K562 (cell line): Measurements from ENCODE around the gene ENO2.

ENCODE experiments used
- CCAR2 ChIP-seq: fragments of 200-400 bp; formaldehyde crosslinking; IDR thresholded peaks from 2 replicates; pipeline ENCODE4 v1.6.1; 2017; ENCODE audit warnings: mild to moderate bottlenecking, low read depth, low read length
- ETV6 ChIP-seq, 3 experiments: fragments of 150-350 bp in 1 of 3; sonication (generic) in 1 of 3; formaldehyde crosslinking in 1 of 3; IDR thresholded peaks; 2 replicates each; pipeline versions ENCODE4 v1.6.1 to v1.8.0; 2014 to 2022; ENCODE audit warnings: borderline replicate concordance in 2 of 3, low read depth in 2 of 3, antibody characterized with exemption in 1 of 3, low read length in 1 of 3, mild to moderate bottlenecking in 1 of 3, missing genetic modification reagents in 1 of 3
- EZH2 ChIP-seq: IDR thresholded peaks from 2 replicates; pipeline ENCODE4 v1.6.1; 2012; ENCODE audit warnings: low read depth, mild to moderate bottlenecking, inconsistent platforms, low read length, borderline replicate concordance
- FOXK1 ChIP-seq: sonication (generic); formaldehyde crosslinking; IDR thresholded peaks from 2 replicates; pipeline ENCODE4 v1.8.0; 2022; ENCODE audit warnings: missing genetic modification reagents, mild to moderate bottlenecking, borderline replicate concordance
- JUN ChIP-seq, 2 experiments: sonication (generic) in 1 of 2; formaldehyde crosslinking in 1 of 2; IDR thresholded peaks; 2 replicates each; pipeline versions ENCODE4 v1.6.1 to v1.8.0; 2012 to 2022; ENCODE audit warnings: borderline replicate concordance in 2 of 2, mild to moderate bottlenecking in 2 of 2, improper control_type of control experiment in 1 of 2, low read depth in 1 of 2, low read length in 1 of 2, missing genetic modification reagents in 1 of 2
- KLF10 ChIP-seq: fragments of 250-450 bp; sonication (Bioruptor Pico); IDR thresholded peaks from 2 replicates; pipeline ENCODE4 v1.6.1; 2021; ENCODE audit warnings: matching md5 sums
- PREB ChIP-seq: sonication (generic); formaldehyde crosslinking; IDR thresholded peaks from 2 replicates; pipeline ENCODE4 v1.8.1; 2023; ENCODE audit warnings: mild to moderate bottlenecking, missing genetic modification reagents
- USF2 ChIP-seq: sonication (generic); formaldehyde crosslinking; IDR thresholded peaks from 2 replicates; pipeline ENCODE4 v1.5.0; 2020; ENCODE audit warnings: missing genetic modification reagents
- ZNF609 ChIP-seq: sonication (generic); formaldehyde crosslinking; IDR thresholded peaks from 2 replicates; pipeline ENCODE4 v1.8.1; 2023; ENCODE audit warnings: missing genetic modification reagents, mild to moderate bottlenecking, borderline replicate concordance
- TF ChIP-seq, protein P1 (sequence below), 3 experiments: IDR thresholded peaks in 2 of 3; conservative IDR thresholded peaks in 1 of 3; 2 replicates each; pipeline ENCODE4 v1.5.1; 2011 to 2012; ENCODE audit warnings: low read length in 3 of 3, mild to moderate bottlenecking in 3 of 3, control low read depth in 2 of 3, improper control_type of control experiment in 1 of 3, inconsistent platforms in 1 of 3, low read depth in 1 of 3, mixed read lengths in 1 of 3, moderate library complexity in 1 of 3; ENCODE audit not compliant: insufficient read depth in 2 of 3

- TF ChIP-seq KLF10 (CRISPR knock-in tag), result peak; percentile 96
- TF ChIP-seq FOXK1 (CRISPR knock-in tag), result peak; percentile 32; the same call in 1 of the 2 replicates
- peak; percentile 44 to 75; a peak in 2 of 4 replicates for TF ChIP-seq ETV6 (IDR thresholded peaks at IDR 0.05; ENCODE audit: borderline replicate concordance in 1 of 2, low read depth in 2 of 2, low read length in 1 of 2)
- TF ChIP-seq ETV6 (CRISPR knock-in tag; IDR thresholded peaks at IDR 0.05; ENCODE audit: borderline replicate concordance), result no peak
- TF ChIP-seq ZNF609, result no peak
- TF ChIP-seq JUN (IDR thresholded peaks at IDR 0.05; ENCODE audit: borderline replicate concordance, low read depth, low read length), result no peak
- no peak for TF ChIP-seq JUN (CRISPR knock-in tag; IDR thresholded peaks at IDR 0.05; ENCODE audit: borderline replicate concordance)
- TF ChIP-seq EZH2, result no peak
- TF ChIP-seq CCAR2, result no peak
- TF ChIP-seq USF2, result no peak
- TF ChIP-seq, protein P1, sequence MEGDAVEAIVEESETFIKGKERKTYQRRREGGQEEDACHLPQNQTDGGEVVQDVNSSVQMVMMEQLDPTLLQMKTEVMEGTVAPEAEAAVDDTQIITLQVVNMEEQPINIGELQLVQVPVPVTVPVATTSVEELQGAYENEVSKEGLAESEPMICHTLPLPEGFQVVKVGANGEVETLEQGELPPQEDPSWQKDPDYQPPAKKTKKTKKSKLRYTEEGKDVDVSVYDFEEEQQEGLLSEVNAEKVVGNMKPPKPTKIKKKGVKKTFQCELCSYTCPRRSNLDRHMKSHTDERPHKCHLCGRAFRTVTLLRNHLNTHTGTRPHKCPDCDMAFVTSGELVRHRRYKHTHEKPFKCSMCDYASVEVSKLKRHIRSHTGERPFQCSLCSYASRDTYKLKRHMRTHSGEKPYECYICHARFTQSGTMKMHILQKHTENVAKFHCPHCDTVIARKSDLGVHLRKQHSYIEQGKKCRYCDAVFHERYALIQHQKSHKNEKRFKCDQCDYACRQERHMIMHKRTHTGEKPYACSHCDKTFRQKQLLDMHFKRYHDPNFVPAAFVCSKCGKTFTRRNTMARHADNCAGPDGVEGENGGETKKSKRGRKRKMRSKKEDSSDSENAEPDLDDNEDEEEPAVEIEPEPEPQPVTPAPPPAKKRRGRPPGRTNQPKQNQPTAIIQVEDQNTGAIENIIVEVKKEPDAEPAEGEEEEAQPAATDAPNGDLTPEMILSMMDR (IDR thresholded peaks at IDR 0.05 in 2 of 3, conservative IDR thresholded peaks at IDR 0.05 in 1 of 3; ENCODE audit: insufficient read depth in 2 of 3, low read depth in 1 of 3, low read length in 3 of 3), result peak in 1 of 3 experiments; percentile 1; a peak in 1 of 6 replicates
- 0 out of 2 replicates have a peak, but pooled peaks have one; percentile 90 for TF ChIP-seq PREB (CRISPR knock-in tag)
Observed at GRCh38 chr12:6943722-6944380, 29.5 kb downstream of the ENO2 start, which contains the start of the genes C12orf57 and RNU7-1.
